ENCODE results near the gene SPATC1L. TPM values are rescaled to one million over a fixed set of nuclear protein-coding genes. Genes with fewer than 3 reads are reported as not detected.

SPATC1L gene
- total RNA-seq (15.3 and 31.7 TPM in 2 replicates), polyA plus RNA-seq (11.5 and 14.6 TPM in 2 replicates), polyA minus RNA-seq (5.2 and 6.1 TPM in 2 replicates), Bru-seq, nascent RNA (percentile 42 among the genes with signal in this experiment), BruChase-seq, experiment 1, labeled RNA remaining after a 6-hour chase (percentile 50 among the genes with signal in this experiment), BruChase-seq, experiment 2, labeled RNA remaining after a 2-hour chase (percentile 46 among the genes with signal in this experiment)
- polyA plus RNA-seq (2011; cell fraction: cytosol; rRNA removed) = 10.2 and 16.5 TPM in 2 replicates
- 6.4 and 9.8 TPM in 2 replicates for polyA plus RNA-seq (2011; cell fraction: nucleus; rRNA removed)
- 18.3 and 18.4 TPM in 2 replicates for polyA plus RNA-seq (2012)
- 5.9 TPM for polyA minus RNA-seq (2011; cell fraction: cytosol; rRNA and poly(A)+ RNA removed)
- polyA minus RNA-seq (2011; cell fraction: nucleus; rRNA and poly(A)+ RNA removed) = 2.5 and 5.8 TPM in 2 replicates
- long read RNA-seq, transcript SPATC1L-202 (4 exons, 1,182 nt) = major isoform, 100 of 117 reads
- long read RNA-seq, partial matches to known transcripts = 7 of 117 reads
- long read RNA-seq, other reads (novel, unspliced or antisense) = 10 of 117 reads

- Histone ChIP-seq H3K27me3 (ENCODE audit: control insufficient read depth in 2 of 2, insufficient read depth in 2 of 2, low read length in 2 of 2) (no peaks in the 10 kb centered on the region), H3K9me1 (replicated peaks; ENCODE audit: control insufficient read depth, extremely low read depth, insufficient read depth, low read length) (no peaks in the 10 kb centered on the region), H4K20me1 (replicated peaks; ENCODE audit: control insufficient read depth, extremely low read depth, insufficient read depth, low read length) (no peaks in the 10 kb centered on the region), H3K9ac (replicated peaks; ENCODE audit: extremely low read depth, insufficient read depth, low read length) (peak within 1 kb of the TSS; percentile 46), H3K36me3 (ENCODE audit: control insufficient read depth in 2 of 2, extremely low read depth in 1 of 2, insufficient read depth in 2 of 2, low read length in 2 of 2) (no peaks in the 10 kb centered on the region), H3K79me2 (ENCODE audit: control insufficient read depth, insufficient read depth, low read length) (no peaks in the 10 kb centered on the region), H3K4me1 (ENCODE audit: control insufficient read depth, extremely low read depth, insufficient read depth, low read length) (peaks cover 23% of the 10 kb centered on the region), H3K4me3 (replicated peaks in 1 of 3; ENCODE audit: insufficient read depth in 1 of 3, low read depth in 1 of 3, low read length in 3 of 3) (peak within 1 kb of the TSS; percentile 80 to 85 (median 82)), H3K4me2 (ENCODE audit: insufficient read depth, low read length) (peak within 1 kb of the TSS; percentile 85), H2AFZ (ENCODE audit: low read depth, low read length) (peak within 1 kb of the TSS; percentile 94), H3K27ac (ENCODE audit: insufficient read depth, low read depth, low read length) (peak within 1 kb of the TSS; percentile 35), H3K9me3 (replicated peaks; ENCODE audit: control insufficient read depth, insufficient read depth, low read length) (no peaks in the 10 kb centered on the region)
- POLR2A ChIA-PET = no interaction called here
- peak; percentile 74 for FAIRE-seq
- DNase-seq (ENCODE audit: low read depth, low spot score) = peak; percentile 86
- CTCF ChIA-PET = no interaction called here
- no TSS peak for BruUV-seq (replicated peaks)
- intact Hi-C loops (cut with micrococcal nuclease) (no loop called here), dilution Hi-C loops (cut with MboI; ENCODE audit: extremely low pct_ligation_motif_present, low sequenced_read_pairs) (no loop called here)
- TF ChIP-seq MAX (IDR thresholded peaks at IDR 0.05; ENCODE audit: insufficient read depth, insufficient read length) (no peak), MYC (IDR thresholded peaks at IDR 0.05; ENCODE audit: low read depth, low read length) (no peak), GATA2 (IDR thresholded peaks at IDR 0.05; ENCODE audit: insufficient read depth, insufficient read length, low read depth, low read length) (no peak), POLR2A (IDR thresholded peaks at IDR 0.05; ENCODE audit: low read depth, low read length) (no peak), FOS (IDR thresholded peaks at IDR 0.05; ENCODE audit: borderline replicate concordance, insufficient read depth, low read length) (no peak), POLR2AphosphoS5 (IDR thresholded peaks at IDR 0.05; ENCODE audit: insufficient read depth, low read depth, low read length) (no peak), JUN (IDR thresholded peaks at IDR 0.05; ENCODE audit: borderline replicate concordance, insufficient read depth, insufficient read length, low read depth) (no peak), CTCF (IDR thresholded peaks at IDR 0.05; ENCODE audit: extremely low read depth in 1 of 2, insufficient read depth in 1 of 2, low read depth in 1 of 2, low read length in 2 of 2) (no peak), EZH2 (IDR thresholded peaks at IDR 0.05; ENCODE audit: borderline replicate concordance, low read depth, low read length, severe bottlenecking) (no peak)
These were observed at the start of gene SPATC1L for GRCh38 chr21:46183910-46184624. Gene SPATC1L, minus strand, starts transcription at chr21:46184459. Its CDS starts 1,643 bp downstream, at chr21:46182816.
